Measurements from ENCODE around the gene CUL1.
"Not testable (repeated sequence)": the region's sequence is repeated elsewhere in the genome, so short reads cannot be mapped to it uniquely, and the experiment has no call there.

Gene CUL1

DNA sequence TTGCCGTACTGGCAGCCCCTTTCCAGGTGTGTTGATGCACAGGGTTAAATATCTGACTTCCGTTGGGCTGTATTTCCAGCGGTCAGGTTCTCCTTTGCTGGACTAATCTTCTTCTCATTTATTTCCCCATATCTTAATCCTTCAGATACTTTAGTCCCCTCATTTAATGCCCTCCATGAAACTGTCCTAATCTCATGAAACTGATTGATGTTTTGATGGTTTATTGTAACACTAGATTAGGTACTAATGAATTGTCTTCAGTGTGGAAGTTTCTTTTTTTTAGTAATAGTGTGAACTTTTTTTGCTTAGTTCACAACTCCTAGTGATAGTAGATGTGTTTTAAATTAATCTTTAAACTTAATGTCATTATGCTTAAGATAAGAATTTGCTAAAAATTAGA, 6.3 kb downstream of the CUL1 start:
- Histone ChIP-seq H3K9ac (ENCODE audit: low read depth, low read length) (no peak overlapping the region), H3K4me3 (ENCODE audit: low read depth, low read length) (no peak overlapping the region), H3K9me3 (ENCODE audit: control insufficient read depth, insufficient read depth, low read length) (no peaks in the 10 kb centered on the region), H3K27ac (ENCODE audit: low read depth, low read length) (no peak overlapping the region), H3K27me3 (ENCODE audit: control insufficient read depth, insufficient read depth, low read length) (no peaks in the 10 kb centered on the region), H3K4me1 (ENCODE audit: control insufficient read depth, insufficient read depth, low read length) (peaks cover 82% of the 10 kb centered on the region), H3K36me3 (ENCODE audit: control insufficient read depth, insufficient read depth, low read length) (no peaks in the 10 kb centered on the region)

DNA sequence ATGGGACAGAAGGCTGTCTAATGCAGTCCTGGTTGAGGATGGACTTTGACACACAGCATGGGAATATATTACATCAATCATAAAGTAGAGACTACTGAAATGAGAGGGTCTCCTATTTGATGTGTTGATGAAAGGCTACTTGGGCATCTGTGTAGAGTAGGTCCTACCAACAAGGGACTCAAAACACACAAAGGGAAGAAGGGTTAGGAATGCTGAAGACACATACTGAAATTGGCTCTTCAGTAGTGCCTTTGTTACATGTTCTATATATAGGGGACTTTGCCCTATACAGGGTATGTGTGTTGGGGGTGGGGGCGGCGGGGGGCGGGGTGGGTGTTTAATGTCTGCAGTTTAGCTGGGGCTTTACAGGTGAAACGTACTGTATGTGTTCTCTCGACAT, 7.7 kb downstream of the CUL1 start:
- no peaks in the 10 kb centered on the region for H3K9me3 ChIP-seq (ENCODE audit: control insufficient read depth, insufficient read depth, low read length)
- H3K36me3 ChIP-seq (ENCODE audit: control insufficient read depth, insufficient read depth, low read length): no peaks in the 10 kb centered on the region
- H3K27ac ChIP-seq (ENCODE audit: low read depth, low read length): no peak overlapping the region
- no peak overlapping the region for H3K9ac ChIP-seq (ENCODE audit: low read depth, low read length)
- no peak overlapping the region for H3K4me3 ChIP-seq (ENCODE audit: low read depth, low read length)
- H3K27me3 ChIP-seq (ENCODE audit: control insufficient read depth, insufficient read depth, low read length): no peaks in the 10 kb centered on the region
- peaks cover 71% of the 10 kb centered on the region for H3K4me1 ChIP-seq (ENCODE audit: control insufficient read depth, insufficient read depth, low read length)

DNA sequence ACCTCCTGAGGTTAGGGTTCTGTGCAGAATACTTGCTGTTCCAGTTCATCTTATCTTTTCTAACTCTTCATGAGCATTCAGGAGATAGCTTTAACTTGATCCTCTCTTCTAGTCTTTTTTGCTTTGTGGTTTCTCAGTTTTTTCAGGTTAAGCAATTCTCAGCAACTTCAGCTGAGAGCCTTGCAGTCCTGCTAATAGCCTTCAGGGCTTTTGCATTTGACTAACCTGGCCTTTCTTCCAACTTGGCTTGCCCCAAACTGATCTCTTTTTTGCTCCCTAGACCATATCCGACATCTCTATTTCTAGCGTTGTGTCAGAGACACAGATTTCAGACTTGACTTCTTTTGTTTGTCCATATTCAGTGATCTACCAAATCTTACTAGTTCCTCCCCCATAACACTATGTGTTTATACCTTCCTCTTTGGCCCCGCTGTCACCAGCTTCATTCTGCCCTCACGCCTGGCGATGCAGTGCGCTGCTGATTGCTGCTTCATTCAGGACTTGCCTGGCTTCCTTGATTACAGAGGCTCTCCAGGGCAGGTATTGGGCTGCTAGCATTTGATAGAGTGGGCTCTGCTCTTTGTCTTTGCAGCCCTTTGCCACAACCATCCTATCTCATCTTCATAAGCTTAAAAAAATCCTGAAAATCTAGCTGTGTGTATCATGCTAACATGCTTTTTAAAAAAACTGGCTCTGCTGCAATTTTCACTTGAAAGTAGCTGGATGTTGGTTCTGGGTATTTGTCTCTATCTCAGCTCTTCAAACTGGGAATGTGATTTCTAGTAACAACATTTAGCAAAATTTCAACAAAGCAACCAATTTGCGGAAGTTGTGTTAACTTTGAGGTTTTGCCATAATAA, 9.6 kb downstream of the CUL1 start:
- H3K4me1 ChIP-seq (ENCODE audit: control insufficient read depth, insufficient read depth, low read length): peaks cover 59% of the 10 kb centered on the region
- H3K9me3 ChIP-seq (ENCODE audit: control insufficient read depth, insufficient read depth, low read length): no peaks in the 10 kb centered on the region
- H3K9ac ChIP-seq (ENCODE audit: low read depth, low read length): no peak overlapping the region
- no peaks in the 10 kb centered on the region for H3K27me3 ChIP-seq (ENCODE audit: control insufficient read depth, insufficient read depth, low read length)
- no peak overlapping the region for H3K4me3 ChIP-seq (ENCODE audit: low read depth, low read length)
- H3K36me3 ChIP-seq (ENCODE audit: control insufficient read depth, insufficient read depth, low read length): no peaks in the 10 kb centered on the region
- H3K27ac ChIP-seq (ENCODE audit: low read depth, low read length): peak overlapping the region; percentile 17

DNA sequence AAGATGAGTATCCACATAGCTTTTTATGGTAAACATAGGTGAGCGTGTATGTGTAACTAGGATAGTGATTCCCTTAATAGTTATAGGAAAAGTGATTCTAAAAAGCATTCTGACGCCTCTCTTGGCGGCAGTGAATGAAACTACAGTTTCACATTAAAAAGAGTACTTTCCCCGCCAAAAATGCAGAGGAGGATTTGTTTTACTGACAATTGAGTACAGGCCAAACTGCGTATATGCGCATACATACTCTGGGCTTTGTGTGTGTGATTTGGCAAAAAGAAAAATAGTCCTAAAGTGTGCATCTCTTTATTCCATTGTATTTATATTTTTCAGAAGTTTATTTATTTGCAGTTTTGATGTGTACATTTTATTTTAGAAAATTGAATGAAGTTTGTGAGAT, 10.3 kb downstream of the CUL1 start:
- Histone ChIP-seq H3K36me3 (ENCODE audit: control insufficient read depth, insufficient read depth, low read length) (no peaks in the 10 kb centered on the region), H3K27ac (ENCODE audit: low read depth, low read length) (no peak overlapping the region), H3K9me3 (ENCODE audit: control insufficient read depth, insufficient read depth, low read length) (no peaks in the 10 kb centered on the region), H3K9ac (ENCODE audit: low read depth, low read length) (no peak overlapping the region), H3K4me3 (ENCODE audit: low read depth, low read length) (no peak overlapping the region), H3K4me1 (ENCODE audit: control insufficient read depth, insufficient read depth, low read length) (peaks cover 55% of the 10 kb centered on the region), H3K27me3 (ENCODE audit: control insufficient read depth, insufficient read depth, low read length) (no peaks in the 10 kb centered on the region)

DNA sequence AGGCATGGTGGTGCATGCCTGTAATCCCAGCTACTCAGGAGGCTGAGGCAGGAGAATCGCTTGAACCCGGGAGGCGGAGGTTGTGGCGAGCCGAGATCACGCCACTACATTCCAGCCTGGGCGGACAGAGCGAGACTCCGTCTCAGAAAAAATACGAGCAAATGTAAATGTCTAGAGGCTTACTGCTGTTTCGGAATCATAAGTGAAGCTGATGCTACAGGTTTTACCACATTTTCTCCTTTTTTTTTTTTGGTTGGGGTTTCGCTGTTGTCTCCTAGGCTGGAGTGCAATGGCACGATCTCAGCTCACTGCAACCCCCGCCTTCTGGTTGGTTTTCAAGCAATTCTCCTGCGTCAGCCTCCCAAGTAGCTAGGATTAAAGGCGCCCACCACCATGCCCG, 11.7 kb downstream of the CUL1 start:
- not testable (repeated sequence) for H3K4me3 ChIP-seq (ENCODE audit: low read depth, low read length); H3K9ac ChIP-seq (ENCODE audit: low read depth, low read length); H3K36me3 ChIP-seq (ENCODE audit: control insufficient read depth, insufficient read depth, low read length); H3K27ac ChIP-seq (ENCODE audit: low read depth, low read length); H3K27me3 ChIP-seq (ENCODE audit: control insufficient read depth, insufficient read depth, low read length); H3K9me3 ChIP-seq (ENCODE audit: control insufficient read depth, insufficient read depth, low read length)
- H3K4me1 ChIP-seq (ENCODE audit: control insufficient read depth, insufficient read depth, low read length): peaks cover 41% of the 10 kb centered on the region

DNA sequence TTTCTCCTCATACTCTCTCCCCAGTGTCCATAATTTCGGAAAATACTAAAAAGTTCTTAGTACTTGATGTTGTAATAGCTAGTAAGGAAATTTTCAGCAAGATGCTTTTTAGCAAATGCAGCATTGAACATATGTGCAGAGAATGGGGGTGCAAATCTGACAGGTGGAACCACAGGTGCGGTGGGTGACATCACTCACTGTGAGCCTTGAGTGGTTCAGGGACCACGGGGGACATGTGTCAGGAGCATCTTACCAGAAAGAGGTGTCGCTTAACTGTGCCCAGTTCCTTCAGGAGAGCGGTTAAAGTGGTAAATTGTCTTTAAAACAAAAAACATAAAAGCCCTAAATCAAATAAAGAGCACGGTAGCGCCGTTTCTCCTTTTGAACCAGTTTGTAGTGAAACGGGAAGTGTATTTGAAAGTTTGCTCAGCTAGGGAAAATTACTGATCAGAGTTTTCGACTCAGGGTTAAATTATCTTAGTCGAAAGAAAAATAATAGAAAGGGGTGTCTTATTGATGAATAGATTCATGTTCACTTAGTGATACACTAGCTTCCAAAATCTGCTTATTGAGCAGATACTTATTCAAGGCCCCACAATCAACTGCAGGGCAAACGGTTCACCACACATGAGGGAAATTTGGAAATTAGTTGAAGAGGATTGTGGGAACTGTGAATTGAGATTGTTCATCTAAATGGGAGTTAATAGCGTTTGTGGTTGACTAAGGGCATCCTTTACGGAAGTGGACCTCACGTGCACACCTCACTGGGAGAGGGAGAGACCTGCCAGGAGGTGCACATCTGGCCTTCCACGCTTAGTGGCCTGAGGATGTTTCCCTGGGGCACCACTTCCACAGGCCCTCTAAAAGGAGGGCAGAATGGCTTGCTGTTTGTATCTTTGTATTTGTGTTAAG, 12.7 kb downstream of the CUL1 start:
- Histone ChIP-seq H3K9ac (ENCODE audit: low read depth, low read length) (no peak overlapping the region), H3K27ac (ENCODE audit: low read depth, low read length) (no peak overlapping the region), H3K27me3 (ENCODE audit: control insufficient read depth, insufficient read depth, low read length) (no peaks in the 10 kb centered on the region), H3K9me3 (ENCODE audit: control insufficient read depth, insufficient read depth, low read length) (no peaks in the 10 kb centered on the region), H3K4me3 (ENCODE audit: low read depth, low read length) (no peak overlapping the region), H3K4me1 (ENCODE audit: control insufficient read depth, insufficient read depth, low read length) (peaks cover 32% of the 10 kb centered on the region), H3K36me3 (ENCODE audit: control insufficient read depth, insufficient read depth, low read length) (no peaks in the 10 kb centered on the region)

DNA sequence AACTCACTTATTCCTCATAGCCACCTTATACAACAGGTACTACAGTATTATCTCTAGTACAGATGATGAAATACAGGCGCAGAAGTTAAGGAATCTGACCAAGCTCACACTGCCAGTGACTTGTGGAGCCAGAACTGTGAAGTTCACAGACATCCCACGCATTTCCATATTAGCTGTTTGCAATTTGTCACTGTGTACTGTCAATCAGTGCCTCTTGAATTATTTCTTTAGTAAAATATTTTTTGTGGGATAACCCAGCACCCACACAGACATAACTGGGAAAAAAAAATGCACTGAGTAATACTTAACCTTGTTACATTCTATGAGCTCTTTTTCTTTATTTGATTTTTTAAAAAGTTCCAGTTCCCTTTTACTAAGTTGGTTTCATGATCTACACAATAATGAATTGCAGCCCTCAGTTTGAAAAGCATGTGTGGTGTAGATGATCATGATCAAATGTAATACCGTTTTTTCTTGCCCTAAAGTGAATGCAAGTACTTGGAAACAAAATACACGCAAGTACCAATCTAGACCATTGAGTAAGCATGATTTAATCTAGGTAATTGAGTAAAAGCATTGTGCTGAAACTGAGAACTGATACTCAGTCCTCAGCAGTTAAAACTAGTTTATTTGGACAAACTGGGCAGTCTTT, 14.1 kb downstream of the CUL1 start:
- Histone ChIP-seq H3K4me1 (ENCODE audit: control insufficient read depth, insufficient read depth, low read length) (peaks cover 24% of the 10 kb centered on the region), H3K4me3 (ENCODE audit: low read depth, low read length) (no peak overlapping the region), H3K9me3 (ENCODE audit: control insufficient read depth, insufficient read depth, low read length) (no peaks in the 10 kb centered on the region), H3K27me3 (ENCODE audit: control insufficient read depth, insufficient read depth, low read length) (no peaks in the 10 kb centered on the region), H3K9ac (ENCODE audit: low read depth, low read length) (no peak overlapping the region), H3K27ac (ENCODE audit: low read depth, low read length) (no peak overlapping the region), H3K36me3 (ENCODE audit: control insufficient read depth, insufficient read depth, low read length) (no peaks in the 10 kb centered on the region)

DNA sequence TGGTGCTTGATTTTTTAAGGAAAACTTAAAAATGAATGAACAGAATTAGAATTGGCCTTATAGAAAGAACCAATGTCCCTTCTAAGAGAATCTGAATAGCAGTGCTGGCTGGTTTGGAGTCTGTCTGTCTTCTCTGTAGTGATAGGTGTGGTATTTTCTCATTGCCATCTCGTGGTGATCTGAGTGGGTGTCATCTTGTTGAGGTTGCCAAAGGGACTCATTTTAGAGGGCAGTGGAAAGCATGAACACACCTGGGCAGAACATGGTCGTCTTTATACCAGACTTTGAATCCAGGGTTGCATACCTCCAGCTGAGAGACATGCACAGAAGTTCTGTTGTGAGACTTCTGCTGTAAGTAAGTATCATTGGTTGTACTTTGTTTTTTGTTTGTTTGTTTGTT, 15.8 kb downstream of the CUL1 start:
- H3K9ac ChIP-seq (ENCODE audit: low read depth, low read length): no peak overlapping the region
- no peak overlapping the region for H3K27ac ChIP-seq (ENCODE audit: low read depth, low read length)
- no peaks in the 10 kb centered on the region for H3K36me3 ChIP-seq (ENCODE audit: control insufficient read depth, insufficient read depth, low read length)
- no peak overlapping the region for H3K4me3 ChIP-seq (ENCODE audit: low read depth, low read length)
- H3K4me1 ChIP-seq (ENCODE audit: control insufficient read depth, insufficient read depth, low read length): peaks cover 10% of the 10 kb centered on the region; the same call in 1 of the 2 replicates
- no peaks in the 10 kb centered on the region for H3K9me3 ChIP-seq (ENCODE audit: control insufficient read depth, insufficient read depth, low read length)
- no peaks in the 10 kb centered on the region for H3K27me3 ChIP-seq (ENCODE audit: control insufficient read depth, insufficient read depth, low read length)

DNA sequence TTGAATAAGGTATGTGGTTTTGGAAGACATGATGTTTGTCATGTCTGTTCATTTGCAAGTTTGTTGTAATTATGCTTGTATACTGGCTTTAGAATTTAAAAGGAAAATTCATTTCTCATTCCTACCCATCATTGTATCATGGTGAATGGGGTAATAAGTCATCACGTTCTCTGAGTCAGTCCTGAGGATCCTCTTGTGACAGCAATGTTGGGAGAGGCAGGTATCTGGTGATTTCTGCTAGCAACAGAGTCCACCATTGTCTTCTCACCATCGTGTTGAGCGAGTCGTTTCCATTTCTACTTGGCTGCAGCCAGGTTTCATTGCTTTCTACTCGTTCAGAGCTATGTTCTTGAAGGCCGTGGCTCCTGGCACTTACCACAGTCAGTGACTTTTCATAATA, 16.3 kb downstream of the CUL1 start:
- no peaks in the 10 kb centered on the region for H3K27me3 ChIP-seq (ENCODE audit: control insufficient read depth, insufficient read depth, low read length)
- H3K36me3 ChIP-seq (ENCODE audit: control insufficient read depth, insufficient read depth, low read length): no peaks in the 10 kb centered on the region
- no peaks in the 10 kb centered on the region for H3K9me3 ChIP-seq (ENCODE audit: control insufficient read depth, insufficient read depth, low read length)
- no peak overlapping the region for H3K9ac ChIP-seq (ENCODE audit: low read depth, low read length)
- H3K4me3 ChIP-seq (ENCODE audit: low read depth, low read length): no peak overlapping the region
- H3K27ac ChIP-seq (ENCODE audit: low read depth, low read length): no peak overlapping the region
- peaks cover 12% of the 10 kb centered on the region; the same call in 1 of the 2 replicates for H3K4me1 ChIP-seq (ENCODE audit: control insufficient read depth, insufficient read depth, low read length)

DNA sequence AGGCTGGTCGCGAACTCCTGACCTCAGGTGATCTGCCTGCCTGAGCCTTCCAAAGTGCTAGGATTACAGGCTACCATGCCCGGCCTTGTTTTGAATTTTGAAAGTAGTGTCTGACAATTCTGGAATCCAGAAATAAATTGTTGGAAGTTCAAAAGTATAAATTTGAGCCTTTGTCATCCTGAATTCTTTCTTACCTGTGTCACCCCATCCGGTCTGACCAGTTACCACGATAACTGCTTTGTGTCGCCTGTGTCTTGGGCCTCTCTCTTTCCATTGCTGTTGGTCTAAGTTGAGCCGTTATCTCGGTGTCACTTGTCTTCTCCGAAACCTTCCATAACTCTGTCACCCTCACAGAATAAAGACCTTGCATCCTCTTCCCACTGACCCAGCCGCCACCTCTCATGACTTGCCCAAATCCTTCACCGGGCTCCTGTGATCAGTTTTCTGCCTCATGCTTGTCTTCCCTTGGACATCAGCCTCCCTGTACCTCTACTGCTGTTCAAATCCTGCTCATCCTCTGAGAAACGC, 18.6 kb downstream of the CUL1 start:
- peaks cover 22% of the 10 kb centered on the region for H3K4me1 ChIP-seq (ENCODE audit: control insufficient read depth, insufficient read depth, low read length)
- no peak overlapping the region for H3K9ac ChIP-seq (ENCODE audit: low read depth, low read length)
- no peaks in the 10 kb centered on the region for H3K9me3 ChIP-seq (ENCODE audit: control insufficient read depth, insufficient read depth, low read length)
- H3K27ac ChIP-seq (ENCODE audit: low read depth, low read length): no peak overlapping the region
- no peaks in the 10 kb centered on the region for H3K27me3 ChIP-seq (ENCODE audit: control insufficient read depth, insufficient read depth, low read length)
- no peaks in the 10 kb centered on the region for H3K36me3 ChIP-seq (ENCODE audit: control insufficient read depth, insufficient read depth, low read length)
- H3K4me3 ChIP-seq (ENCODE audit: low read depth, low read length): no peak overlapping the region

All from HUES48 (cell line).